GDM1 (cell line): Measurements from ENCODE around the gene MYD88.
"Not testable (repeated sequence)": the region's sequence is repeated elsewhere in the genome, so short reads cannot be mapped to it uniquely, and the experiment has no call there.

Experiments
- DNase-seq: peaks from one replicate; lab custom pipeline; 2025; lab: John Stamatoyannopoulos, UW

Gene MYD88

DNA sequence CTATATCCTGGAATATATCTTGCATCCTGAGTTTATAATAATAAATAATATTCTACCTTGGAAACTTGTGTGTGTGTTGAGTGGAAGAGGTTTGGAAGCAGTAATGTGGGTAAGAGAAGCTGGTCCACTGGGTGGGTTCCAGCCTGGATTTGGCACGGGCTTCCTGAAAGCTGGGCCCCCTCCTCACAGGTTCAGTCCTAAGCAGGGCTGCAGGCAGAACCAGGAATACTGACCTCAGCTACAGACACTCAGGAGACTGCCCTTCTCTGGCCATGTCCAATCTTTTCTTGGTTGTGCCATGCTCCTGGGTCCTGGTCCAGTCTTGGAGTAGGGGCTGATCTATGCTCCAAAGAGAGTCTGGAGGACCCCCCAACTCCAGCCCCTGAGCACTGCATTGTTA lies 4.5 kb downstream of the MYD88 start:
- no peak for DNase-seq

- no peak for DNase-seq
These were observed 5.0 kb downstream of the MYD88 start for GRCh38 chr3:38143511-38143910.

GRCh38 chr3:38146504-38146903 lies 8.0 kb downstream of the MYD88 start:
- DNase-seq = no peak

GRCh38 chr3:38147421-38147820 lies 9.0 kb downstream of the MYD88 start:
- no peak for DNase-seq

GRCh38 chr3:38148311-38148882 lies 9.9 kb downstream of the MYD88 start:
- no peak for DNase-seq

- peak; percentile 40 for DNase-seq
These were observed 11.2 kb downstream of the MYD88 start for GRCh38 chr3:38149708-38150107.

DNA sequence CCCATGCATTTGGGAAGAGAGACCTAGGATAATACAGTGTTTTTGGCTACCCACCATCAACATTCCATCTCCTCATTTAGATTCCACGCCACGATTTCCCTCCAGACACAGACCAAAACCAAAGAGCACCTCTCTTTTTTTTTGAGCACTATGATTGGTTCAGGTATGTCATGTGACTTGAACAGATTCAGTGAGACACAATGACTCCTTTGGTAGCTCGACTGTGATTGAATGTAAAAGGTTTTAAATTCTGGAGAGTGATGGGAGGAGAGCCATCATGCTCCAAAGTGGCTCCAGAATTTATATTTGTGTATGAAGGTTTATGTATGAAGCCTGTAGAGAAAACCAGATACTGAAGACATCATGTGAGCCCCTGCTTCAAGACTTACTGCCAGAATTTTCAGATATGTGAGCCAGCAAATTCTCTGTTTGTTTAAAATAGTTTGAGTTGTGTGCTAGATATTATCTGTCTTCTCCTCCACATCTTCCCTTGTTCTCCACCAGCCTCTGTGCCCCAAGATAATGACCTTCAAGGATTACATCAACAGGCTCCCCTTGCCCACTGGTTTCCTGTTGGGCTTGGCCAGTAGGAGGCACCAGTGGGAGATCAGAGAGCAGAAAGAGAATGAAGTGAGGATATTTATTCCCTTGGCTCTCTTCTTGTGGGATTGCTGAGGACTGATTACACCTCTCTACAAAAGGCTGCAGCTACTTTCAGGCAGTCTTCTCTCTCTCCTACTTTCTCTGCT lies 12.5 kb downstream of the MYD88 start:
- no peak for DNase-seq

DNA sequence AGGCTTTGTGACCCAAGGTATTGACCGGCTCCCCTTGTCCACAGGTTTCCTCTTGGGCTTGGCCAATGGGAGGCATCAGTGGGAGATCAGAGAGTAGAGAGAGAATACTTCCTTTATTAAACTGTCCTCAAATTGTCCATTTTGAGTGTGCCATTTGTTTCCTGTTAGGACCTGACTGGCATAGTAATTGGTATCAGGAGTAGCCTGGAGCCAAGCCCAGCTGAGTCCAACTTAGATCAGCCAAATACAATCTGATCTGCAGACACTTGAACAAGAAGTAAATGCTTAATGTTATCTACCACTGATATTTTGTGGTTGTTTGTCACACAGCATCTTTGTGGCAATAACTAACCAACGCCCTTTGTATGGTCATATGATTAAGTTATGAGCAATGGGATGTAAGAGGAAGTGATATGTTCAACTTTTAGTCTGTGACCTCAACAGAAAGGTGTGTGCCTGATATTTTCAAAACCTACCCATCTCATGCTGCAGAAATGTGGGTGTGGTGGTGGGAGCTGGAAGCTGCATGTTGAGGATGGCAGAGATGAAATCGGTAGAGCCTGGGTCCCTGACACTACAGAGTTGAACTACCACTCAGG lies 13.3 kb downstream of the MYD88 start:
- DNase-seq = no peak

DNA sequence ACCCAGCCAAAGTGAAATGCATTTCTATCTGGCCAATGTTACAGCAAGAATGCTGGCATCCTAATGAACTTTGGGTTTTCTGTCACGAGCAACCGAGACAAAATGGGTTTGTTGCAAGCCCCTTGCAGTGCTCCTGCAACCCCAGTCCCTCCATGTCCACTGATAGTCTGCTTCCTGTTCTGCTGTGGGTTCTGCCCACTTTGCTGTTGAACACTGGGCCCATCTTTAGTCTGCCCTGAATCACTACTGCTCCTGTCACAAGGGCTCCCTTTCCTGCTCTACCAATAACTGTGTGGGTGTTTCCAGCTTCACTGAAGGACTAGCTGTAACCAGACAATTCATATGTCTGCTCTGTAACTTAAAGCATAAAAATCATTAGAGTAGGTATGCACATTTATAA lies 14.1 kb downstream of the MYD88 start:
- DNase-seq = no peak

- no peak for DNase-seq
These were observed 14.8 kb downstream of the MYD88 start for GRCh38 chr3:38153221-38153620.

- no peak for DNase-seq
These were observed 15.6 kb downstream of the MYD88 start for GRCh38 chr3:38154033-38154494.

DNA sequence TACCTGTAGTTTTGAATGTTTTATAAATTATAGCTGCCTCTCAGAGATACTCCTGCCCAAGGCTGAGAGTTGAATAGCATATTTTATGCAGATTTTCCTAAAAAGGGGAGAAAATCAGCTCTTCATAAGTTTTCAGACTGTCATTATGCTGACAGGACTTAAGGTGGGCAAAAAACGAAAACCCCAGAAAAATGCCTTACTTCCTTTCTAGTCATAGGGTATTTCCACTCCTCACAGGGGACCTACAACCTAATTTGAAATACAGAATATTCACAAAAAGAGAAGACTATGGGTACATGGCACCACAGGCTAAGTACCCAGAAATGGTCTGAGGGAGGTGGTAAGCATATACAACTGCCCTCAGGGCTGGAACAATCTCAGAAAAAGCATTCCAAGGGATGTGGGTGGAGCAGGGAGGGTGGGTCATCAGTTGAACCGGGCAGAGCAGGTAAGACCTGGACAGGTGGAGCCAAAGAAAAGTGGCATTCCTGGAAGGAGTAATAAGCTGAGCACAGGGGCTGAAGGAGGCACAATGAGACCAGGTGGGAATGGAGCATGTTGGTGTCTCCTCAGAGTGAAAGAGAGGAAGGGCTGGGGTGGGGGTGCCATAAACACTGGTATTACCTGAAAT lies 16.3 kb downstream of the MYD88 start:
- no peak for DNase-seq

DNA sequence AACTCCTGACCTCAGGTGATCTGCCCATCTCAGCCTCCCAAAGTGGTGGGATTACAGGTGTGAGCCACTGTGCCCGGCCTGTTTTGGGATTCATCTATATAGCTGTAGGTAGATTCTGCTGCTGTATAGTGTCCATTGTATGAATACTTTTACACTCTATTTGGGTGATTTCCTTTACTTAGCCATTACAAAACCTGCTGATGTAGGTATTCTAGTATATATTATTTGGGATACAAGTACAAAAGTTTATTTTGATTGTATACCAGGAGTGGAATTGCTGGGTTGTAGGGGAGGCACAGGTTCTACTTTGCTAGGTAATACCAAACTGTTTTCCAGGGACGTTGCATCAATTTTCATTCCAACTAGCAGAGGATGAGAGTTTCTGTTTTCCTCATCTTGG lies 17.4 kb downstream of the MYD88 start:
- DNase-seq = no peak

DNA sequence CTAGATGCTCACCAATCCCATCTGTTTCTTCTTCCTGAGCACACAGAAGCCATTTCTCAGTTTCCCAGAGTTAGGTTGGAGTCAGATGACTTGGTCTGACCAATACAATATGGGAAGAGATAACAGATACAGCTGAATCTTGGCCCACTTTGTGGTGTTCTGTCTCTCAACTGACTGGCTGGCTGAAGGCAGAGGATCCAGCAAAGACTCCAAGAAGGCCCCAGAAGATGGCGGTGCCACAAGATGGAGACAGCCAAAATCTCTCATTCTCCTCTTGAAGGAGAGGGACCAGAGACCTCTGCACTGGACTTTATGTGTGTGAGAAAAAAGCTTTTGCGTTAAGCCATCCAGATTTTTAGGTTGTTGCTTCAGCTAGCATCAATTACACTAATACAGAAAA lies 18.7 kb downstream of the MYD88 start:
- no peak for DNase-seq

DNA sequence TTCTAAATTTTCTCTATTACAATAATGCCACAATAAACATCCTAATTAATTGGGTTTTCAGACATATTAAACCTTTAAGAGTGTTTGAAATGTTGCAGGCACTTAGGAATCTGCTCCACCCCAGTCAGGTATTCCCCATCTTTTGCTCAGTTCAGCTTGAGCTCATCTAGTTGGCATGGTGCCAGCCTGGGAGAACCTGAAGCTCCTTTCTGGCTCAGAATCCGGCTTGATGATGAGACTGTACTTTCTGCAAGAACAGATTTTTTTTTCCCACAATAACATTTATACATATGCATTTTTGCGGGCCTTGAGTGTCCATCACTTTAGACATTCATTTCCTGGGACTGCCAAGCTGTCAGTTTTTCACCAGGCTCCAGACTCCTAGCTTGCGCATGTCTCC lies 19.1 kb downstream of the MYD88 start:
- no peak for DNase-seq

DNA sequence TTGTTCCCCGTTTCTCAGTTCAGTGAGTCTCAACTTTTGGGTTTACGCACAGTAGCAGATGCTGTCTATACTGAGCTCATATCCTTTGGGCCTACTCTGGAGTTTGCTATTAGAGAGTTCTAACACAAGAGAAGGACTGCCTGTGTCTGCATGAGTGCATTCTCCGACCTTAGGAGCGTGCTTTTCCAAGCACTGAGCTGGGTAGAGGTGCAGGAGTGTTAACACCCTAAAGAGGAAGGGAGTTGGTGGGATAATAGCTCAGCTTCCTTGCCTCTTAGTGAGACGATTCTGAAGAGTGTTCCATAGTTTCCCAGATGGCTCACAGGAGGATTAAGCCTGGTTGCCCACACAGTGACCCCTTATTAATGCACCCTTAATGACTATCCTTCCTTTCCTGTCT lies 20.0 kb downstream of the MYD88 start:
- no peak for DNase-seq

GRCh38 chr3:38160704-38161103 lies 22.2 kb downstream of the MYD88 start:
- DNase-seq = not testable (repeated sequence)

GRCh38 chr3:38163117-38163840 lies 24.8 kb downstream of the MYD88 start:
- peak; percentile 10 for DNase-seq

- no peak for DNase-seq
These were observed 25.6 kb downstream of the MYD88 start for GRCh38 chr3:38163841-38164642.

DNA sequence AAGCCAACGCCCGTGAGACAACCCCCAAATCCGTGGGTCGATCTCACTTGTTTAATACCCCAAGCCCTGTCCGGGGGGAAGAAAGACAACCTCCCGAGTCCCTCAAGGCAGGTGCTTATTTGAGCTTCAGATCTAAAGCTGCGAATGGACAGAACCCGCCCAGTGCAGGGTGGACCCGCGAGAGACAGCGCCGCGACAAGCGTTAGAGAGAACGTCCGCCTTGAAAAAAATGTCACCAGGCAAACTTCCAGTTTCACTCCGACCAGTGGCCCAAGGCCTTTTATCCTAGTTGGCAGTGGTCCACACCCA lies 26.1 kb downstream of the MYD88 start:
- no peak for DNase-seq

DNA sequence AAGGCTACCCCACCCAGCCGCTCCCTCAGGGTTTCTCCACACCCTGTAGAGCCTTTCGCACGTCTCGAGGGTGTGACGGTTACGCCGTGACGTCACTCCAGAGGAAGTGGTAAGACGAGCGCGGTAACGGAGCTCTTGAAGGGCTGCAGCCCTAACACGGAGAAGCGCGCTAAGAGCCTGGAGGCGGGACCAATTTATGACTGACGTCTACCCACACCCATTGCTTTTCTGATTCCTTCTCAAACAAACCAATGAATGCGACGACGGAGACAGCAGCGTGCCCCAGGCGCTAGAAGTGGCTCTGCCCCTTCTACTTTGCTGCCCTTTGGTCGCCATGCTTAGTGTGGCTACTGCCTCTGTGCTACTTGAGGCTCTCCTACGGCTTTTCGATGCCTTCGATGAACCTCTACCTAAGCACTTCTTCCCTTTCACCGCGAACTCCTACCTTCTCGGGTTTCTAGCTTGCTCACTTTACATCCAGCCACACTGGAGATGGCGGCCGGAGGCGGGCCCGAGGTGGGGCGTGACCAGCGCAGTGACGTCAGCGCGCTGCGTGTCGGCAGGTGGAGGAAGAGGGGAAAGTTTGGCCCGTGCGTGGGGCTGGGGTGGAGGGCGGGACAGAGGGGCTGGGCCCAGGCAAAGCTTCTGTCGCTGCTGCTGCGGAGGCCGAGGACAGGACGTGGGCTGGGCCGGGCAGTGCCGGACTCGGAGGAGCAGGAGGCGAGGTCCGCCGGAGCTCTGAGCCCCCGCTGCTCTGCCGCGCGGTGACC lies 26.7 kb downstream of the MYD88 start, which contains the start of gene OXSR1:
TSS of gene OXSR1 (plus strand) at position 586 of the 770 bp plus-strand sequence. CDS start 340 bp downstream, outside the sequence.
- peak; percentile 99 for DNase-seq
